ENCODE measurements around the gene OR52E1. TPM values are rescaled to one million over a fixed set of nuclear protein-coding genes. Genes with fewer than 3 reads are reported as not detected.

The OR52E1 gene
- total RNA-seq, 6 donors from 2014 or later, result not detected

DNA sequence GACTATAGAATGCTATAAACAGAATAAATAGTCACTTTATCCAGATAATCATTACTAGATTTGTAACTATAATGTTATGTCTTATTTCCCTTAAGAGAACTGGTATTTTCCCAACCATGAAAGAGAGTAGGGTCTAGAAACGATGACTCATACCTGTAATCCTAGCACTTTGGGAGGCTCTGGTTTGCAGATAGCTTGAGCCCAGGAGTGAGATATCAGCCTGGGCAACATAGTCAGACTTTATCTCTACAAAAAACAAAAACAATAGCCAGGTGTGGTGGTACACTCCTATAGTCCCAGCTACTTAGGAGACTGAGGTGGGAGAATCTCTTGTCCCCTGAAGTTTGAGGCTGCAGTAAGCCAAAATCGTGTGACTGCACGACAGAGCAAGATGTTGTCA lies 37.9 kb downstream of the OR52E1 start:
- Histone ChIP-seq H3K4me3 (no peak overlapping the region), H3K27ac (no peak overlapping the region), H3K9me3 (no peaks in the 10 kb centered on the region), H3K27me3 (no peaks in the 10 kb centered on the region), H3K4me1 (no peaks in the 10 kb centered on the region), H3K36me3 (no peaks in the 10 kb centered on the region)
- DNase-seq (no peak), ATAC-seq (ENCODE audit: low FRiP score in 2 of 2) (no peak)
- 71% methylated on average over 3 of the region's 3 CpGs for WGBS, 2 donors
- no peak for TF ChIP-seq POLR2AphosphoS5 (IDR thresholded peaks at IDR 0.05)
- TF ChIP-seq, protein P1, sequence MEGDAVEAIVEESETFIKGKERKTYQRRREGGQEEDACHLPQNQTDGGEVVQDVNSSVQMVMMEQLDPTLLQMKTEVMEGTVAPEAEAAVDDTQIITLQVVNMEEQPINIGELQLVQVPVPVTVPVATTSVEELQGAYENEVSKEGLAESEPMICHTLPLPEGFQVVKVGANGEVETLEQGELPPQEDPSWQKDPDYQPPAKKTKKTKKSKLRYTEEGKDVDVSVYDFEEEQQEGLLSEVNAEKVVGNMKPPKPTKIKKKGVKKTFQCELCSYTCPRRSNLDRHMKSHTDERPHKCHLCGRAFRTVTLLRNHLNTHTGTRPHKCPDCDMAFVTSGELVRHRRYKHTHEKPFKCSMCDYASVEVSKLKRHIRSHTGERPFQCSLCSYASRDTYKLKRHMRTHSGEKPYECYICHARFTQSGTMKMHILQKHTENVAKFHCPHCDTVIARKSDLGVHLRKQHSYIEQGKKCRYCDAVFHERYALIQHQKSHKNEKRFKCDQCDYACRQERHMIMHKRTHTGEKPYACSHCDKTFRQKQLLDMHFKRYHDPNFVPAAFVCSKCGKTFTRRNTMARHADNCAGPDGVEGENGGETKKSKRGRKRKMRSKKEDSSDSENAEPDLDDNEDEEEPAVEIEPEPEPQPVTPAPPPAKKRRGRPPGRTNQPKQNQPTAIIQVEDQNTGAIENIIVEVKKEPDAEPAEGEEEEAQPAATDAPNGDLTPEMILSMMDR (IDR thresholded peaks at IDR 0.05), result no peak
- no peak for TF ChIP-seq EP300 (IDR thresholded peaks at IDR 0.05)

DNA sequence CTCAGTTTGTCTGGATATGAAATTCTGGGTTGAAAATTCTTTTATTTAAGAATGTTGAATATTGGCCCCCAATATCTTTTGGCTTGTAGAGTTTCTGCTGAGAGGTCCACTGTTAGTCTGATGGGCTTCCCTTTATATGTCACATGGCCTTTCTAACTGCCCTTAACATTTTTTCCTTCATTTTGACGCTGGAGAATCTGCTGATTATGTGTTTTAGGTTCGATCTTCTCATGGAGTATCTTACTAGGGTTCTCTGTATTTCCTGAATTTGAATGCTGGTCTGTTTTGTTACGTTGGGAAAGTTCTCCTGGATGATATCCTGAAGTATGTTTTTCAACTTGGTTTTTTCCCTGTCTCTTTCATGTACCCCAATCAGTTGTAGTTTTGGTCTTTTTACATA lies 46.0 kb downstream of the OR52E1 start:
- H3K27ac ChIP-seq, result no peak overlapping the region
- no peak for ATAC-seq (ENCODE audit: low FRiP score in 2 of 2)
- H3K27me3 ChIP-seq, result no peaks in the 10 kb centered on the region
- no peak overlapping the region for H3K4me3 ChIP-seq
- no peak for DNase-seq
- no peaks in the 10 kb centered on the region for H3K4me1 ChIP-seq
- TF ChIP-seq EP300 (IDR thresholded peaks at IDR 0.05), result no peak
- 73 to 77% methylated on average over 3 of the region's 3 CpGs for WGBS, 2 donors
- no peaks in the 10 kb centered on the region for H3K9me3 ChIP-seq
- no peaks in the 10 kb centered on the region for H3K36me3 ChIP-seq

DNA sequence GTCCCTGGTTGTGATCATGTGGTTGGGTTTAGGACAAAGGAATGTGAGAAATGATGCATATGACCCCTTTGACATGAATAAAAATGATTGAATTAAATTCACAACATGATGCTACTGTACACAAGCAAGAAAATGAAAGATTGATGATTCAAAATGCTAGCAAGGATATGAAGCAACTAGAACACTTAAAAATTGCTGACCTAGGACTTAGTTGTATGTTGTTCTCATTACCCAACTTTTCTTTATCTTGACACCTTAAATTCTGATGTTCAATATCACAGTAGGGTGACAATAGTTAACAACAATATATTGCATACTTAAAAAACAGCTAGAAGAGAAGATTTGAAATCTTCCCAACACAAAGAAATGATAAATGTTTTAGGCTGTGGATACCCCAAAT lies 48.2 kb downstream of the OR52E1 start:
- no peaks in the 10 kb centered on the region for H3K27me3 ChIP-seq
- no peak for TF ChIP-seq POLR2AphosphoS5 (IDR thresholded peaks at IDR 0.05)
- TF ChIP-seq POLR2A (IDR thresholded peaks at IDR 0.05), result no peak
- TF ChIP-seq, protein P1 (IDR thresholded peaks at IDR 0.05), result no peak
- TF ChIP-seq EP300 (IDR thresholded peaks at IDR 0.05), result no peak
- no peak overlapping the region for H3K27ac ChIP-seq
- no peaks in the 10 kb centered on the region for H3K36me3 ChIP-seq
- H3K9me3 ChIP-seq, result no peaks in the 10 kb centered on the region
- H3K4me3 ChIP-seq, result no peak overlapping the region
- no peaks in the 10 kb centered on the region for H3K4me1 ChIP-seq
- ATAC-seq (ENCODE audit: low FRiP score in 2 of 2), result no peak
- DNase-seq, result no peak

DNA sequence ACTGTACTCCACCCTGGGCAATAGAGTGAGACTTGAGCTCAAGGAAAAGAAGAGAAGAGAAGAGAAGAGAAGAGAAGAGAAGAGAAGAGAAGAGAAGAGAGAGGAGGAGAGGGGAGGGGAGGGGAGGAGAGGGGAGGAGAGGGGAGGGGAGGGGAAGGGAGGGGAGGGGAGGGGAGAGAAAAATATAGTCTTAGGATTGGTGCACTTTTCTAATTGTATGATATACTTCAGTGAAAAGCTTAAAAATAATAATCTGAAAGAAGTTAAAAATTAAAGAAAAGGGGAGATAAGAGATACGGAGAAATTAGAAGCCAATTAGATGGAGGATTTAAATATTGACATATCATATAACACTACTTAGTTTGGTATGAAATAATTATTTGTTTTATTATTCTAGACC lies 49.5 kb downstream of the OR52E1 start:
- Histone ChIP-seq H3K27me3 (no peaks in the 10 kb centered on the region), H3K9me3 (no peaks in the 10 kb centered on the region), H3K27ac (no peak overlapping the region), H3K4me3 (no peak overlapping the region), H3K36me3 (no peaks in the 10 kb centered on the region), H3K4me1 (no peaks in the 10 kb centered on the region)
- DNase-seq (no peak), ATAC-seq (ENCODE audit: low FRiP score in 2 of 2) (no peak)
- no peak for TF ChIP-seq EP300 (IDR thresholded peaks at IDR 0.05)
- TF ChIP-seq POLR2AphosphoS5 (IDR thresholded peaks at IDR 0.05), result no peak
- TF ChIP-seq, protein P1 (IDR thresholded peaks at IDR 0.05), result no peak
- TF ChIP-seq POLR2A (IDR thresholded peaks at IDR 0.05), result no peak
- 74 to 84% methylated on average over 1 of the region's 1 CpG for WGBS, 2 donors

Other genes starting within 250 kb of the OR52E1 start
- not detected for gene OR51F2, start 248.3 kb upstream of the OR52E1 start, total RNA-seq
- not detected for gene OR51S1, start 220.4 kb upstream of the OR52E1 start, total RNA-seq
- gene OR51T1, start 187.7 kb upstream of the OR52E1 start, total RNA-seq, result not detected
- not detected for gene OR51A7, start 165.8 kb upstream of the OR52E1 start, total RNA-seq
- not detected for gene OR51G2, start 150.2 kb upstream of the OR52E1 start, total RNA-seq
- not detected for gene OR51G1, start 145.2 kb upstream of the OR52E1 start, total RNA-seq
- gene OR51A4, start 122.0 kb upstream of the OR52E1 start, total RNA-seq, result not detected
- not detected for gene OR51A2, start 113.9 kb upstream of the OR52E1 start, total RNA-seq
- not detected for gene OR51L1, start 74.7 kb upstream of the OR52E1 start, total RNA-seq
- gene OR52J3, start 23.0 kb upstream of the OR52E1 start, total RNA-seq, result not detected
- gene OR52E2, start 9.9 kb upstream of the OR52E1 start, total RNA-seq, result not detected
- gene OR52A5, start 68.8 kb downstream of the OR52E1 start, total RNA-seq, result not detected
- gene OR52A1, start 85.2 kb downstream of the OR52E1 start, total RNA-seq, result not detected
- not detected for gene OR51V1, start 131.1 kb downstream of the OR52E1 start, total RNA-seq
- 1,000 to 10,000 TPM in 2 of 6 donors, 100 to 1,000 TPM in 2, 10 to 100 TPM in 2; 26.2 to 1,949 (median 399) TPM for gene HBB, start 157.5 kb downstream of the OR52E1 start, total RNA-seq
- 1 to 10 TPM in 1 of 6 donors, not detected in 5; 7.2 TPM for gene HBD, start 164.9 kb downstream of the OR52E1 start, total RNA-seq
- gene HBG1, start 180.3 kb downstream of the OR52E1 start, total RNA-seq, result 1 to 10 TPM in 2 of 6 donors, not detected in 4; 2.9 to 4.6 TPM
- gene HBG2, start 185.2 kb downstream of the OR52E1 start, total RNA-seq, result 10 to 100 TPM in 1 of 6 donors, 1 to 10 TPM in 1, not detected in 4; 10.0 to 15.8 TPM
- gene HBE1, start 200.4 kb downstream of the OR52E1 start, total RNA-seq, result 1 to 10 TPM in 2 of 6 donors, not detected in 4; 2.5 to 3.0 TPM
- gene OR51B4, start 232.4 kb downstream of the OR52E1 start, total RNA-seq, result under 1 TPM in 1 of 6 donors, not detected in 5; 0.27 TPM

Data from upper lobe of left lung (tissue), 6 donors.